ENCODE data around the gene PRKCB.

DNA sequence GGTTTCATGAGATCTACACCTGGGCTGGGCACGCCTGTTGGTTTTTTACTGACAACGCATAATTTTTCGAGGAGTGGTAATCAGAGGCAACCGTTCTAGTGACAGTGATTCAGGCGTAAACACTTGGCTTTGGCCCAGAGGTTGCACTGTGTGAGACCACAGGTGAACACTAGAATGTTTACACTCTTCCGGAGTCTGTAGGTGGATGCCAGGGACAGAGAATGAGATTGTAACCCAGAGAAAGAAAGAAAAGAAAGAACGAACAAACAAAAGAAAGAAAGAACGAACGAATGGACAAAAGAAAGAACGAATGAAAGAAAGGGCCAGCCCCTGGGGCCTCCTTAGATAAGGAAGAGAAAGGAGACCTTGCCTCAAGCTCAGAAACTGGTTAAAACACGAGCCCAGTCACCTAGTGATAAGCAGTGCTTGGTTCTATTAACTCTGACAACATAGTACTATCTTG, 113.2 kb downstream of the PRKCB start:
- no peak for TF ChIP-seq POLR2A (IDR thresholded peaks at IDR 0.05)
- TF ChIP-seq, protein P1, sequence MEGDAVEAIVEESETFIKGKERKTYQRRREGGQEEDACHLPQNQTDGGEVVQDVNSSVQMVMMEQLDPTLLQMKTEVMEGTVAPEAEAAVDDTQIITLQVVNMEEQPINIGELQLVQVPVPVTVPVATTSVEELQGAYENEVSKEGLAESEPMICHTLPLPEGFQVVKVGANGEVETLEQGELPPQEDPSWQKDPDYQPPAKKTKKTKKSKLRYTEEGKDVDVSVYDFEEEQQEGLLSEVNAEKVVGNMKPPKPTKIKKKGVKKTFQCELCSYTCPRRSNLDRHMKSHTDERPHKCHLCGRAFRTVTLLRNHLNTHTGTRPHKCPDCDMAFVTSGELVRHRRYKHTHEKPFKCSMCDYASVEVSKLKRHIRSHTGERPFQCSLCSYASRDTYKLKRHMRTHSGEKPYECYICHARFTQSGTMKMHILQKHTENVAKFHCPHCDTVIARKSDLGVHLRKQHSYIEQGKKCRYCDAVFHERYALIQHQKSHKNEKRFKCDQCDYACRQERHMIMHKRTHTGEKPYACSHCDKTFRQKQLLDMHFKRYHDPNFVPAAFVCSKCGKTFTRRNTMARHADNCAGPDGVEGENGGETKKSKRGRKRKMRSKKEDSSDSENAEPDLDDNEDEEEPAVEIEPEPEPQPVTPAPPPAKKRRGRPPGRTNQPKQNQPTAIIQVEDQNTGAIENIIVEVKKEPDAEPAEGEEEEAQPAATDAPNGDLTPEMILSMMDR (IDR thresholded peaks at IDR 0.05): no peak

Data from testis (tissue), 2 donors.